Panc1 (cell line): ENCODE results near the gene SLCO4A1.

Experiments
- POLR2AphosphoS5 ChIP-seq: IDR thresholded peaks from 2 replicates; pipeline ENCODE4 v1.6.1; 2012; ENCODE audit warnings: mild to moderate bottlenecking, low read depth, low read length, moderate library complexity
- TF ChIP-seq, protein P1 (sequence below): fragments of 450-650 bp; IDR thresholded peaks from 2 replicates; pipeline ENCODE4 v1.5.1; 2017; ENCODE audit warnings: mild to moderate bottlenecking
- TF ChIP-seq, protein P2 (sequence below), 2 experiments: IDR thresholded peaks; 2 replicates each; pipeline ENCODE4 v1.6.1; 2011 to 2012; ENCODE audit warnings: low read depth in 2 of 2, control low read depth in 1 of 2, low read length in 1 of 2, mild to moderate bottlenecking in 1 of 2, moderate library complexity in 1 of 2; ENCODE audit not compliant: insufficient read depth in 1 of 2

DNA sequence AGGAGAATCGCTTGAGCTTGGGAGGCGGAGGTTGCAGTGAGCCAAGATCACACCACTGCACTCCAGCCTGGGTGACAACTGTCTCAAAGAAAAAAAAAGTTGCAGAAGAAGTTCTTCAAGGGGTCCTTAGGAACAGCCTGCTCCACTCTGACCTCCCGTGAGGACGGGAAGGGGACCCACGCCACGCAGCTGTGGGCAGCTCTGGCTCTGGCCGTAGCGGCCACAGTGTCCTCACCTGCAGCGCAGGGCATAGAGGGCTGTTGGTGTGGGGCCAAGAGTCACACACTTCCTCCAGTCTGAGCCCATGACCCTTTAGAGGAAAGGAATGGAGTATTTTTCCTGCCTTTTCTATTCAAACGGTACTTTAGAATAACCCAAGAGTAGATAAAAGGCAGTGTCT lies 71.7 kb downstream of the SLCO4A1 start:
- TF ChIP-seq, protein P1, sequence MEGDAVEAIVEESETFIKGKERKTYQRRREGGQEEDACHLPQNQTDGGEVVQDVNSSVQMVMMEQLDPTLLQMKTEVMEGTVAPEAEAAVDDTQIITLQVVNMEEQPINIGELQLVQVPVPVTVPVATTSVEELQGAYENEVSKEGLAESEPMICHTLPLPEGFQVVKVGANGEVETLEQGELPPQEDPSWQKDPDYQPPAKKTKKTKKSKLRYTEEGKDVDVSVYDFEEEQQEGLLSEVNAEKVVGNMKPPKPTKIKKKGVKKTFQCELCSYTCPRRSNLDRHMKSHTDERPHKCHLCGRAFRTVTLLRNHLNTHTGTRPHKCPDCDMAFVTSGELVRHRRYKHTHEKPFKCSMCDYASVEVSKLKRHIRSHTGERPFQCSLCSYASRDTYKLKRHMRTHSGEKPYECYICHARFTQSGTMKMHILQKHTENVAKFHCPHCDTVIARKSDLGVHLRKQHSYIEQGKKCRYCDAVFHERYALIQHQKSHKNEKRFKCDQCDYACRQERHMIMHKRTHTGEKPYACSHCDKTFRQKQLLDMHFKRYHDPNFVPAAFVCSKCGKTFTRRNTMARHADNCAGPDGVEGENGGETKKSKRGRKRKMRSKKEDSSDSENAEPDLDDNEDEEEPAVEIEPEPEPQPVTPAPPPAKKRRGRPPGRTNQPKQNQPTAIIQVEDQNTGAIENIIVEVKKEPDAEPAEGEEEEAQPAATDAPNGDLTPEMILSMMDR = no peak
- TF ChIP-seq, protein P2, sequence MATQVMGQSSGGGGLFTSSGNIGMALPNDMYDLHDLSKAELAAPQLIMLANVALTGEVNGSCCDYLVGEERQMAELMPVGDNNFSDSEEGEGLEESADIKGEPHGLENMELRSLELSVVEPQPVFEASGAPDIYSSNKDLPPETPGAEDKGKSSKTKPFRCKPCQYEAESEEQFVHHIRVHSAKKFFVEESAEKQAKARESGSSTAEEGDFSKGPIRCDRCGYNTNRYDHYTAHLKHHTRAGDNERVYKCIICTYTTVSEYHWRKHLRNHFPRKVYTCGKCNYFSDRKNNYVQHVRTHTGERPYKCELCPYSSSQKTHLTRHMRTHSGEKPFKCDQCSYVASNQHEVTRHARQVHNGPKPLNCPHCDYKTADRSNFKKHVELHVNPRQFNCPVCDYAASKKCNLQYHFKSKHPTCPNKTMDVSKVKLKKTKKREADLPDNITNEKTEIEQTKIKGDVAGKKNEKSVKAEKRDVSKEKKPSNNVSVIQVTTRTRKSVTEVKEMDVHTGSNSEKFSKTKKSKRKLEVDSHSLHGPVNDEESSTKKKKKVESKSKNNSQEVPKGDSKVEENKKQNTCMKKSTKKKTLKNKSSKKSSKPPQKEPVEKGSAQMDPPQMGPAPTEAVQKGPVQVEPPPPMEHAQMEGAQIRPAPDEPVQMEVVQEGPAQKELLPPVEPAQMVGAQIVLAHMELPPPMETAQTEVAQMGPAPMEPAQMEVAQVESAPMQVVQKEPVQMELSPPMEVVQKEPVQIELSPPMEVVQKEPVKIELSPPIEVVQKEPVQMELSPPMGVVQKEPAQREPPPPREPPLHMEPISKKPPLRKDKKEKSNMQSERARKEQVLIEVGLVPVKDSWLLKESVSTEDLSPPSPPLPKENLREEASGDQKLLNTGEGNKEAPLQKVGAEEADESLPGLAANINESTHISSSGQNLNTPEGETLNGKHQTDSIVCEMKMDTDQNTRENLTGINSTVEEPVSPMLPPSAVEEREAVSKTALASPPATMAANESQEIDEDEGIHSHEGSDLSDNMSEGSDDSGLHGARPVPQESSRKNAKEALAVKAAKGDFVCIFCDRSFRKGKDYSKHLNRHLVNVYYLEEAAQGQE (IDR thresholded peaks at IDR 0.05; ENCODE audit: insufficient read depth in 1 of 2, low read depth in 2 of 2, low read length in 1 of 2) = no peak
- no peak for TF ChIP-seq POLR2AphosphoS5
